HEK293 (cell line): Measurements from ENCODE around the gene GTPBP1.

Experiments used
- CTCF ChIA-PET: fragments of 350-600 bp; formaldehyde crosslinking; extraction: SDS; loops from one replicate; lab custom pipeline; 2021; ENCODE audit warnings: antibody characterized with exemption; lab: Yijun Ruan, JAX
- POLR2A ChIA-PET: fragments of 300-600 bp; formaldehyde crosslinking; extraction: SDS; loops from one replicate; lab custom pipeline; 2020; ENCODE audit warnings: antibody characterized with exemption, inconsistent platforms; lab: Yijun Ruan, JAX
- H3K27ac ChIP-seq: fragments of 200-500 bp; sonication (Bioruptor generic); 2 replicates; pipeline ENCODE4 v1.5.1; 2014; ENCODE audit warnings: low read depth, low read length, control low read depth, inconsistent platforms; ENCODE audit errors: extremely low read depth
- H3K36me3 ChIP-seq, 2 experiments: fragments of 200-500 bp in 1 of 2; sonication (Bioruptor generic) in 1 of 2; 1 replicate in 1 of 2; 2 replicates in 1 of 2; pipeline ENCODE4 v1.5.1; 2014 to 2017; ENCODE audit warnings: inconsistent platforms in 2 of 2, low read length in 2 of 2; ENCODE audit not compliant: control insufficient read depth in 2 of 2, insufficient read depth in 1 of 2
- H3K4me1 ChIP-seq: fragments of 200-500 bp; sonication (Bioruptor generic); 2 replicates; pipeline ENCODE4 v1.5.1; 2014; ENCODE audit warnings: mild to moderate bottlenecking, low read length, inconsistent platforms; ENCODE audit not compliant: control insufficient read depth, insufficient read depth
- H3K4me3 ChIP-seq: 2 replicates; pipeline ENCODE4 v1.5.1; 2011; ENCODE audit warnings: low read depth, mild to moderate bottlenecking, control low read depth, low read length, moderate library complexity
- H3K9me3 ChIP-seq: fragments of 200-500 bp; sonication (Bioruptor generic); 2 replicates; pipeline ENCODE4 v1.5.1; 2014; ENCODE audit warnings: low read depth, low read length, inconsistent platforms; ENCODE audit not compliant: control insufficient read depth, insufficient read depth
- GLIS2 ChIP-seq: fragments of 450-650 bp; formaldehyde crosslinking; IDR thresholded peaks from 2 replicates; pipeline ENCODE4 v1.5.1; 2016; ENCODE audit warnings: missing biosample characterization, missing genetic modification characterization
- KLF1 ChIP-seq: fragments of 450-650 bp; formaldehyde crosslinking; IDR thresholded peaks from 2 replicates; pipeline ENCODE4 v1.5.1; 2016; ENCODE audit warnings: missing biosample characterization, missing genetic modification characterization
- MEIS1 ChIP-seq: sonication (generic); formaldehyde crosslinking; IDR thresholded peaks from 2 replicates; pipeline ENCODE4 v1.8.1; 2022; ENCODE audit warnings: missing genetic modification reagents, mild to moderate bottlenecking, borderline replicate concordance
- TCF7L2 ChIP-seq: IDR thresholded peaks from 2 replicates; pipeline ENCODE4 v1.6.1; 2011; ENCODE audit warnings: low read depth, mild to moderate bottlenecking, inconsistent platforms, low read length, moderate library complexity, borderline replicate concordance
- ZBTB21 ChIP-seq: fragments of 450-650 bp; formaldehyde crosslinking; IDR thresholded peaks from 2 replicates; pipeline ENCODE4 v1.5.1; 2017; ENCODE audit warnings: missing biosample characterization, missing genetic modification characterization
- ZEB2 ChIP-seq: fragments of 450-650 bp; formaldehyde crosslinking; IDR thresholded peaks from 2 replicates; pipeline ENCODE4 v1.5.1; 2016; ENCODE audit warnings: missing biosample characterization, missing genetic modification characterization
- ZNF23 ChIP-seq: fragments of 450-650 bp; formaldehyde crosslinking; IDR thresholded peaks from 2 replicates; pipeline ENCODE4 v1.5.1; 2016; ENCODE audit warnings: missing biosample characterization, missing genetic modification characterization, borderline replicate concordance
- ZNF292 ChIP-seq: fragments of 450-650 bp; formaldehyde crosslinking; IDR thresholded peaks from 2 replicates; pipeline ENCODE4 v1.5.1; 2016; ENCODE audit warnings: low read depth, missing biosample characterization, missing genetic modification characterization, borderline replicate concordance
- ZNF354C ChIP-seq: fragments of 450-650 bp; formaldehyde crosslinking; IDR thresholded peaks from 2 replicates; pipeline ENCODE4 v1.5.1; 2016; ENCODE audit warnings: missing biosample characterization, missing genetic modification characterization, low read depth, borderline replicate concordance
- ZNF391 ChIP-seq: fragments of 450-650 bp; formaldehyde crosslinking; IDR thresholded peaks from 2 replicates; pipeline ENCODE4 v1.5.1; 2016; ENCODE audit warnings: low read depth, missing biosample characterization, missing genetic modification characterization, borderline replicate concordance
- ZNF416 ChIP-seq: fragments of 450-650 bp; formaldehyde crosslinking; IDR thresholded peaks from 2 replicates; pipeline ENCODE4 v1.5.1; 2016; ENCODE audit warnings: missing biosample characterization, missing genetic modification characterization
- ZNF426 ChIP-seq: fragments of 450-650 bp; formaldehyde crosslinking; IDR thresholded peaks from 2 replicates; pipeline ENCODE4 v1.5.1; 2017; ENCODE audit warnings: missing biosample characterization, missing genetic modification characterization, mild to moderate bottlenecking, inconsistent platforms, moderate library complexity
- ZNF433 ChIP-seq: fragments of 450-650 bp; formaldehyde crosslinking; IDR thresholded peaks from 2 replicates; pipeline ENCODE4 v1.5.1; 2016; ENCODE audit warnings: missing biosample characterization, missing genetic modification characterization, low read depth
- ZNF555 ChIP-seq: fragments of 450-650 bp; formaldehyde crosslinking; conservative IDR thresholded peaks from 2 replicates; pipeline ENCODE4 v1.5.1; 2017; ENCODE audit warnings: missing biosample characterization, mild to moderate bottlenecking, missing genetic modification characterization, inconsistent platforms
- ZNF571 ChIP-seq: fragments of 450-650 bp; formaldehyde crosslinking; IDR thresholded peaks from 2 replicates; pipeline ENCODE4 v1.5.0; 2017; ENCODE audit warnings: missing biosample characterization, missing genetic modification characterization
- ZNF610 ChIP-seq: fragments of 450-650 bp; formaldehyde crosslinking; IDR thresholded peaks from 2 replicates; pipeline ENCODE4 v1.5.1; 2016; ENCODE audit warnings: missing biosample characterization, missing genetic modification characterization, borderline replicate concordance
- ZNF670 ChIP-seq: fragments of 450-650 bp; formaldehyde crosslinking; IDR thresholded peaks from 2 replicates; pipeline ENCODE4 v1.5.1; 2016; ENCODE audit warnings: missing biosample characterization, missing genetic modification characterization, low read depth
- ZNF768 ChIP-seq: fragments of 450-650 bp; formaldehyde crosslinking; IDR thresholded peaks from 2 replicates; pipeline ENCODE4 v1.5.1; 2018; ENCODE audit warnings: missing biosample characterization, mild to moderate bottlenecking, missing genetic modification characterization
- ZNF791 ChIP-seq: fragments of 450-650 bp; formaldehyde crosslinking; IDR thresholded peaks from 2 replicates; pipeline ENCODE4 v1.5.1; 2016; ENCODE audit warnings: missing biosample characterization, missing genetic modification characterization
- ZSCAN16 ChIP-seq: fragments of 450-650 bp; formaldehyde crosslinking; IDR thresholded peaks from 2 replicates; pipeline ENCODE4 v1.5.1; 2016; ENCODE audit warnings: missing biosample characterization, missing genetic modification characterization
- TF ChIP-seq, protein P1 (sequence below): fragments of 450-650 bp; formaldehyde crosslinking; IDR thresholded peaks from 2 replicates; pipeline ENCODE4 v1.5.1; 2016; ENCODE audit warnings: missing biosample characterization, missing genetic modification characterization
- TF ChIP-seq, protein P2 (sequence below): fragments of 450-650 bp; formaldehyde crosslinking; IDR thresholded peaks from 2 replicates; pipeline ENCODE4 v1.5.1; 2016; ENCODE audit warnings: missing biosample characterization, missing genetic modification characterization
- TF ChIP-seq, protein P3 (sequence below): fragments of 450-650 bp; formaldehyde crosslinking; IDR thresholded peaks from 2 replicates; pipeline ENCODE4 v1.5.1; 2017; ENCODE audit warnings: missing biosample characterization, mild to moderate bottlenecking, missing genetic modification characterization, moderate library complexity
- TF ChIP-seq, protein P4 (sequence below): fragments of 450-650 bp; IDR thresholded peaks from 2 replicates; pipeline ENCODE4 v1.5.1; 2018; ENCODE audit warnings: missing biosample characterization, mild to moderate bottlenecking, missing genetic modification characterization
- TF ChIP-seq, protein P5 (sequence below): fragments of 450-650 bp; formaldehyde crosslinking; IDR thresholded peaks from 2 replicates; pipeline ENCODE4 v1.5.1; 2016; ENCODE audit warnings: missing biosample characterization, missing genetic modification characterization

The GTPBP1 gene

DNA sequence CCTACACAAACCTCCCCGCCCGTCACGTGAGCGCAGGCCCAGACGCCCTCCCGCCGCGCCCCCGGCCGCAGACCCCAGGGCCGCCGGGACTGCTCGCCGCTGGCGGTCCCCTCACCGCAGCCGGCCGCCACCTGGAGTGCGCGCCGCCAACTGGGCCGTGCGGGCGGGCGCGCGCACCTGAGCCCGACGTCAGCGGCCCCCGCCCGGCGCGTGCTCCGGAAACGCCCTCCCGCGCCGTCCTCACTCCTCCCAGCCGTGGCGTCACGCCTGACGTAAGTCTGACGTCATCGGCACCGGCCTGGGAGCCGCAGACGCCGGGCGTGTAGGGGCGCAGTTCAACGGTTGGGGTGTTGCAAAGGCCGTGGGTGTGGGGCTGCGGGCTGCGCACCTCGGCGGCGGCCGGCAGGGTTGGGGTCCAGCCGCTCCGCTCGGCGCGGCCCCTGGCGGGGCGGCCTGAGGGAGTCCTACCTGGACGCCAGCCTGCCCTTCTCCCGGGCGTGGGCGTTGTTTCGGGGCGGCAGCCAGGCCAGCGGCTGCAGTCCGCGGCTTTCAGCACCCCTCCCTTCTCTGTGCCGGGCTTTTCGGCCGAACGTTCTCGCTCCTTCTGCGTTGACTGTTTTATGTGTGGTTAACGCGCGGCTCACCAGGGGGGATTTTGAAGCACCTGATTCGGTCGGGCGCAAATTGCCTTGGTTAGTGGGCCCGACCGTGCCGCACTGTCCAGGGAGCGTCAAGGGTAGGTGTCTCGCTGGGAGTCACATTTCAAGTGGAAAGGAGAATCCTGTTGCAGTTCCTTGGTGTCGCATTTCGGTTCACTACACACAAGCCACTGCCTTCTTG lies 4.7 kb upstream of the GTPBP1 start, which contains the start of gene JOSD1:
TSS of gene JOSD1 (minus strand) at position 155 of the 840 bp plus-strand sequence. CDS start 956 bp downstream, outside the sequence.
- POLR2A ChIA-PET = interaction anchor here (8.0 kb wide), 1 partner anchor 19 kb away, joined by 60 read pairs; the partner anchor contains the start of gene TOMM22
- CTCF ChIA-PET = no interaction called here
- H3K27ac ChIP-seq = peak within 1 kb of the TSS; percentile 93
- peaks cover 7% of the 10 kb centered on the region; the same call in 1 of the 2 replicates for H3K4me1 ChIP-seq
- peaks cover 3 to 30% of the 10 kb centered on the region in 2 experiments; a peak in 2 of 3 replicates for H3K36me3 ChIP-seq
- H3K4me3 ChIP-seq = peak within 1 kb of the TSS; percentile 76
- no peaks in the 10 kb centered on the region for H3K9me3 ChIP-seq
- no peak for TF ChIP-seq ZNF571 (tag by site-specific recombination)
- no peak for TF ChIP-seq ZNF433 (tag by site-specific recombination)
- TF ChIP-seq ZNF670 (tag by site-specific recombination) = no peak
- TF ChIP-seq ZNF610 (tag by site-specific recombination) = peak; percentile 96
- no peak for TF ChIP-seq MEIS1 (CRISPR knock-in tag)
- TF ChIP-seq, protein P1, sequence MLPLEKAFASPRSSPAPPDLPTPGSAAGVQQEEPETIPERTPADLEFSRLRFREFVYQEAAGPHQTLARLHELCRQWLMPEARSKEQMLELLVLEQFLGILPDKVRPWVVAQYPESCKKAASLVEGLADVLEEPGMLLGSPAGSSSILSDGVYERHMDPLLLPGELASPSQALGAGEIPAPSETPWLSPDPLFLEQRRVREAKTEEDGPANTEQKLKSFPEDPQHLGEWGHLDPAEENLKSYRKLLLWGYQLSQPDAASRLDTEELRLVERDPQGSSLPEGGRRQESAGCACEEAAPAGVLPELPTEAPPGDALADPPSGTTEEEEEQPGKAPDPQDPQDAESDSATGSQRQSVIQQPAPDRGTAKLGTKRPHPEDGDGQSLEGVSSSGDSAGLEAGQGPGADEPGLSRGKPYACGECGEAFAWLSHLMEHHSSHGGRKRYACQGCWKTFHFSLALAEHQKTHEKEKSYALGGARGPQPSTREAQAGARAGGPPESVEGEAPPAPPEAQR (tag by site-specific recombination) = 0 out of 2 replicates have a peak, but pooled peaks have one; percentile 17
- TF ChIP-seq, protein P2, sequence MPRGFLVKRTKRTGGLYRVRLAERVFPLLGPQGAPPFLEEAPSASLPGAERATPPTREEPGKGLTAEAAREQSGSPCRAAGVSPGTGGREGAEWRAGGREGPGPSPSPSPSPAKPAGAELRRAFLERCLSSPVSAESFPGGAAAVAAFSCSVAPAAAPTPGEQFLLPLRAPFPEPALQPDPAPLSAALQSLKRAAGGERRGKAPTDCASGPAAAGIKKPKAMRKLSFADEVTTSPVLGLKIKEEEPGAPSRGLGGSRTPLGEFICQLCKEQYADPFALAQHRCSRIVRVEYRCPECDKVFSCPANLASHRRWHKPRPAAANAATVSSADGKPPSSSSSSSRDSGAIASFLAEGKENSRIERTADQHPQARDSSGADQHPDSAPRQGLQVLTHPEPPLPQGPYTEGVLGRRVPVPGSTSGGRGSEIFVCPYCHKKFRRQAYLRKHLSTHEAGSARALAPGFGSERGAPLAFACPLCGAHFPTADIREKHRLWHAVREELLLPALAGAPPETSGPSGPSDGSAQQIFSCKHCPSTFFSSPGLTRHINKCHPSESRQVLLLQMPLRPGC = peak; percentile 45
- TF ChIP-seq, protein P3, sequence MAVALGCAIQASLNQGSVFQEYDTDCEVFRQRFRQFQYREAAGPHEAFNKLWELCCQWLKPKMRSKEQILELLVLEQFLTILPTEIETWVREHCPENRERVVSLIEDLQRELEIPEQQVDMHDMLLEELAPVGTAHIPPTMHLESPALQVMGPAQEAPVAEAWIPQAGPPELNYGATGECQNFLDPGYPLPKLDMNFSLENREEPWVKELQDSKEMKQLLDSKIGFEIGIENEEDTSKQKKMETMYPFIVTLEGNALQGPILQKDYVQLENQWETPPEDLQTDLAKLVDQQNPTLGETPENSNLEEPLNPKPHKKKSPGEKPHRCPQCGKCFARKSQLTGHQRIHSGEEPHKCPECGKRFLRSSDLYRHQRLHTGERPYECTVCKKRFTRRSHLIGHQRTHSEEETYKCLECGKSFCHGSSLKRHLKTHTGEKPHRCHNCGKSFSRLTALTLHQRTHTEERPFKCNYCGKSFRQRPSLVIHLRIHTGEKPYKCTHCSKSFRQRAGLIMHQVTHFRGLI (tag by site-specific recombination) = peak; percentile 65; the same call in 1 of the 2 replicates
- TF ChIP-seq ZNF555 (tag by site-specific recombination) = no peak
- peak; percentile 80 for TF ChIP-seq GLIS2 (tag by site-specific recombination)
- TF ChIP-seq, protein P4, sequence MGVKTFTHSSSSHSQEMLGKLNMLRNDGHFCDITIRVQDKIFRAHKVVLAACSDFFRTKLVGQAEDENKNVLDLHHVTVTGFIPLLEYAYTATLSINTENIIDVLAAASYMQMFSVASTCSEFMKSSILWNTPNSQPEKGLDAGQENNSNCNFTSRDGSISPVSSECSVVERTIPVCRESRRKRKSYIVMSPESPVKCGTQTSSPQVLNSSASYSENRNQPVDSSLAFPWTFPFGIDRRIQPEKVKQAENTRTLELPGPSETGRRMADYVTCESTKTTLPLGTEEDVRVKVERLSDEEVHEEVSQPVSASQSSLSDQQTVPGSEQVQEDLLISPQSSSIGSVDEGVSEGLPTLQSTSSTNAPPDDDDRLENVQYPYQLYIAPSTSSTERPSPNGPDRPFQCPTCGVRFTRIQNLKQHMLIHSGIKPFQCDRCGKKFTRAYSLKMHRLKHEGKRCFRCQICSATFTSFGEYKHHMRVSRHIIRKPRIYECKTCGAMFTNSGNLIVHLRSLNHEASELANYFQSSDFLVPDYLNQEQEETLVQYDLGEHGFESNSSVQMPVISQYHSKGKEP (tag by site-specific recombination) = peak; percentile 46
- peak; percentile 78 for TF ChIP-seq ZNF391 (tag by site-specific recombination)
- TF ChIP-seq ZEB2 (tag by site-specific recombination) = peak; percentile 99
- peak; percentile 81 for TF ChIP-seq KLF1 (tag by site-specific recombination)
- no peak for TF ChIP-seq TCF7L2
- TF ChIP-seq, protein P5, sequence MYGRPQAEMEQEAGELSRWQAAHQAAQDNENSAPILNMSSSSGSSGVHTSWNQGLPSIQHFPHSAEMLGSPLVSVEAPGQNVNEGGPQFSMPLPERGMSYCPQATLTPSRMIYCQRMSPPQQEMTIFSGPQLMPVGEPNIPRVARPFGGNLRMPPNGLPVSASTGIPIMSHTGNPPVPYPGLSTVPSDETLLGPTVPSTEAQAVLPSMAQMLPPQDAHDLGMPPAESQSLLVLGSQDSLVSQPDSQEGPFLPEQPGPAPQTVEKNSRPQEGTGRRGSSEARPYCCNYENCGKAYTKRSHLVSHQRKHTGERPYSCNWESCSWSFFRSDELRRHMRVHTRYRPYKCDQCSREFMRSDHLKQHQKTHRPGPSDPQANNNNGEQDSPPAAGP = peak; percentile 99
- no peak for TF ChIP-seq ZNF354C
- TF ChIP-seq ZNF292 (tag by site-specific recombination) = no peak
- TF ChIP-seq ZNF416 = 0 out of 2 replicates have a peak, but pooled peaks have one; percentile 41
- no peak; the same call in 1 of the 2 replicates for TF ChIP-seq ZNF768
- TF ChIP-seq ZNF426 (tag by site-specific recombination) = no peak
- peak; percentile 99 for TF ChIP-seq ZBTB21
- peak; percentile 72; the same call in 1 of the 2 replicates for TF ChIP-seq ZSCAN16
- TF ChIP-seq ZNF791 (tag by site-specific recombination) = no peak
- TF ChIP-seq ZNF23 (tag by site-specific recombination) = no peak
